RWPE1 (cell line): ENCODE data around the gene FIGN.

Experiments
- CTCF ChIA-PET: fragments of 350-600 bp; sonication (Branson Sonifier 250); formaldehyde crosslinking; extraction: SDS; loops from one replicate; lab custom pipeline; 2021; lab: Yijun Ruan, JAX
- POLR2A ChIA-PET: fragments of 400-600 bp; formaldehyde crosslinking; extraction: SDS; loops from one replicate; lab custom pipeline; 2020; ENCODE audit warnings: antibody characterized with exemption; ENCODE audit not compliant: low non-redundant PET; lab: Yijun Ruan, JAX
- DNase-seq: peaks from one replicate; pipeline ENCODE4 v3.0.0; 2012; ENCODE audit warnings: low spot score
- H3K27ac ChIP-seq: fragments of 450-650 bp; 2 replicates; pipeline ENCODE4 v1.5.1; 2017
- TF ChIP-seq, protein P1 (sequence below): fragments of 450-650 bp; conservative IDR thresholded peaks from 2 replicates; pipeline ENCODE4 v1.5.1; 2017; ENCODE audit warnings: low read depth, mild to moderate bottlenecking

The FIGN gene

DNA sequence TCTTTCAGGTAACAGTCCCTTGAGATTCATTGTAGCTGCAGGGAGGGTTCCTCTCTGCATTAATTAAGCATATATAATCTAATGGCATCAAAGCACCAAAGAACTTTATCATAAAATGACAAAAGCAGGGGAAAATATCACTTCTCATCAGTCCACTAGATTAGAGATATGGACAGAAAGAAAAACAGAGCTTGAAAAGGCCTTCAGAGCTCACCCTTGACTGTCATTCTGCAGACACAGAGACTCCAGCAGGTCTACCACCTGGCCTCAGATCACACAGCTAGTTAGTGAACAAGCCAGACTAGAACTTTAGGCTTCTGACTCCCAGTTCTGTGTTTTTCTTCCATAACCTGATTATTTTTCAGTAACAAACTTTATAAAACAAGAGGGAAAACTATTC lies 88.5 kb downstream of the FIGN start:
- no peak overlapping the region for H3K27ac ChIP-seq
- CTCF ChIA-PET, result no interaction called here
- TF ChIP-seq, protein P1, sequence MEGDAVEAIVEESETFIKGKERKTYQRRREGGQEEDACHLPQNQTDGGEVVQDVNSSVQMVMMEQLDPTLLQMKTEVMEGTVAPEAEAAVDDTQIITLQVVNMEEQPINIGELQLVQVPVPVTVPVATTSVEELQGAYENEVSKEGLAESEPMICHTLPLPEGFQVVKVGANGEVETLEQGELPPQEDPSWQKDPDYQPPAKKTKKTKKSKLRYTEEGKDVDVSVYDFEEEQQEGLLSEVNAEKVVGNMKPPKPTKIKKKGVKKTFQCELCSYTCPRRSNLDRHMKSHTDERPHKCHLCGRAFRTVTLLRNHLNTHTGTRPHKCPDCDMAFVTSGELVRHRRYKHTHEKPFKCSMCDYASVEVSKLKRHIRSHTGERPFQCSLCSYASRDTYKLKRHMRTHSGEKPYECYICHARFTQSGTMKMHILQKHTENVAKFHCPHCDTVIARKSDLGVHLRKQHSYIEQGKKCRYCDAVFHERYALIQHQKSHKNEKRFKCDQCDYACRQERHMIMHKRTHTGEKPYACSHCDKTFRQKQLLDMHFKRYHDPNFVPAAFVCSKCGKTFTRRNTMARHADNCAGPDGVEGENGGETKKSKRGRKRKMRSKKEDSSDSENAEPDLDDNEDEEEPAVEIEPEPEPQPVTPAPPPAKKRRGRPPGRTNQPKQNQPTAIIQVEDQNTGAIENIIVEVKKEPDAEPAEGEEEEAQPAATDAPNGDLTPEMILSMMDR, result no peak
- POLR2A ChIA-PET, result no interaction called here
- DNase-seq, result no peak

DNA sequence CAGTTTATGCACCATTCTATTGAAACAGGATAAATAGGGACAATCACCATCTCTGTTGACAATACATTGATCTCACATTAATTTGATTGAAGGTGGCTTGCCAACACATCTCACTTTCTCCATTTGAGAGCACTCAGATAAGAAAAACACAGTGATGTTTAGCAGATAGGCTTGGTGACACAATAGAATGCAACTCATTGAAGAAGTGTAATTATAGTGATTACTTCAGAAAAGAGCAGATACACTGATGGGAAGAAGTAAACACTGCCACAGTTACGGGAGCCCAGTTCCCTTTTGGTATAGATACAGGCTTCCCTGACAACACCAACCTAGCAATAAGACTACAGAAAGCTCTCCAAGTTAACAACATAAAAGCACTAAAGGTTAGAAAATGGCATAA lies 89.1 kb downstream of the FIGN start:
- DNase-seq, result no peak
- ChIA-PET POLR2A (no interaction called here), CTCF (interaction anchor here (0.6 kb wide), 2 partner anchors 37 to 186 kb away, joined by 3 to 6 read pairs; no protein-coding TSS in a partner anchor)
- TF ChIP-seq, protein P1, result no peak
- no peak overlapping the region for H3K27ac ChIP-seq

DNA sequence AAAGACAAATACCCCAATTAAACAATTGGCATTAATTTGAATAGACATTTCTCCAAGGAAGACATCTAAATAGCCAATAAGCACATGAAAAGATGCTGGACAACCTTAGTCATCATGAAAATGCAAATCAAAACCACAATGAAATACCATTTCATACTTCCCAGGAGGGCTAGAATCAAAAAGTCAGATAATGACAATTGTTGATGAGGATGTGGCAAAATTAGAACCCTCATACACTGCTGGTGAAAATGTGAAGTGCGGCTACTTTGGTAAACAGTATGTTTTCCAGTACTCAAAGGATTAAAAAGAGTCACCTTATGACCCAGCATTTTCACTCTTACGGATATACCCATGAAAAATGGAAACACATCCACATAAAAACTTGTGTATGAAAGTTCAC lies 91.6 kb downstream of the FIGN start:
- ChIA-PET POLR2A (no interaction called here), CTCF (interaction anchor here (0.5 to 1.2 kb wide), 3 partner anchors 270 to 740 kb away, joined by 3 read pairs; no protein-coding TSS in a partner anchor)
- no peak overlapping the region for H3K27ac ChIP-seq
- TF ChIP-seq, protein P1, result no peak
- no peak for DNase-seq

DNA sequence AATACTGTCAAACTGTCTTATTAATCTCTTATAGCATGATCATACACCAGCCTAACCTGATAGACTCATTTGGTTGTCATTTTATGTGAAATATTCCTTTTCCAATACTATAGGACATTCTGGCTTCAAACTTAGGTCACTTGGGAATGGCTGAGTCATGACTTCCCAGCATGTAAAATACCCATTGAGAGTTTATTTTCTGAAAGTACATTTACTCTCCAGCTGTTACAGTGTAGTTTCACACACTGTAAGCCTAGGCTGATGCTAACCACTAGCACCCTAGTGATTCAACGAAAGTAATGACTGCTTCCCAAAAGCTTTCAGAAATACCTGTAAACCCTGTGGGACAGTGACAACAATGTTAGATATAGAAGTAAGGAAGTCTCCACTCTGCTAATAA lies 93.8 kb downstream of the FIGN start:
- H3K27ac ChIP-seq, result no peak overlapping the region
- ChIA-PET POLR2A (no interaction called here), CTCF (no interaction called here)
- DNase-seq, result no peak
- TF ChIP-seq, protein P1, result no peak

DNA sequence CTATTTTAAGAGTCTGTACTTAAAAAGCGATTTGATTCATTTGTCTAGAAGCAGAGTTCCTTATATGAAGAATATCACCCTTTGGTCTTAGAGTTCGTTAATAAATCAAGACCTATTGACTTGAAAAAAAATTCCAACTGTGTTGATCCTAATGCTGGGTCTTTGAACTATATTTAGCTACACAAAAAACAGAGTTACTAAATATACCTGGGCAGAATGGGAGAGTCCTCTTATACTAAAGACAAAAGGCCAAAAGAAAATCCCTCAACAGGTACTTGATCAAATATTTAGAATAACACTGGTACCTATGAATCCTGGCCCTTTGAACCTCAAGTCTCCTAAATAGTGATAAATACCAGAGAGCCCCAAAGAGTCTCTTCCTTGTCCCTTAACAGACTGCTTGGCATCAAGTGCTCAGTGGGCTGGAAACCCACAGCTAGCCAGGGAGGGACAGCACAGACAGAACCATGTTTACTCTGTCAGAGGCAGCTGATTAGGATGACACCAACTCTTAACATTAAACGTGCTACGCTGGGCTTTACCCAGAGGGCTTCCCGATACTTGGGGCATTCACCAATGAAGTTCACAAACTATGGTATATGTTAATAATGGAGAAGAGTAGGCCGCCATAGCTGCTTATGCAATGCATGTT lies 95.1 kb downstream of the FIGN start:
- H3K27ac ChIP-seq, result no peak overlapping the region
- POLR2A ChIA-PET, result no interaction called here
- TF ChIP-seq, protein P1, result no peak
- CTCF ChIA-PET, result no interaction called here
- no peak for DNase-seq

DNA sequence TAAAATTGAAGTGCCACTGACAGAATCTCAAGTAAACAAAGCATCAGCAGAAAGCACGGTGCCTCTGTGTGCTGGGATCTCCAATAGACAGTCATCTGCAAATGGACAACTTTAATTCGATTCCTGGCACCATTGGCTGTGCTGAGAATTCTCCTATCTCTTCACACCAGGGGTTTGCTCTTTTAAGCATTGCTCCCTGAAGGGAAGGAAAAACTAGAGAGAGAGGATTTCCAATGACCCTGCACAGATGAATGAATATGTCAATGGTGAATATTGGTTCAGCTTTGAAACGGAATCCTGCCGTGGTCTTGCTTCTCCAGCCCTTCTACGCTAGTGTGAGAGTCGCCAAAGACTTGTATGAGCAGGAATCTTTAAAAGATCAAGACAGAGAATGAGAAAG lies 97.9 kb downstream of the FIGN start:
- H3K27ac ChIP-seq, result no peak overlapping the region
- TF ChIP-seq, protein P1, result no peak
- DNase-seq, result no peak
- CTCF ChIA-PET, result no interaction called here
- POLR2A ChIA-PET, result no interaction called here
